HS-5 (cell line): ENCODE data around the gene MARCO.
"Not testable (repeated sequence)": the region's sequence is repeated elsewhere in the genome, so short reads cannot be mapped to it uniquely, and the experiment has no call there.

Experiments used
- DNase-seq: peaks from one replicate; pipeline ENCODE4 v3.0.0-alpha.2; 2012; ENCODE audit warnings: low read depth

The MARCO gene

GRCh38 chr2:118975133-118975532 lies 33.1 kb downstream of the MARCO start:
- no peak for DNase-seq

DNA sequence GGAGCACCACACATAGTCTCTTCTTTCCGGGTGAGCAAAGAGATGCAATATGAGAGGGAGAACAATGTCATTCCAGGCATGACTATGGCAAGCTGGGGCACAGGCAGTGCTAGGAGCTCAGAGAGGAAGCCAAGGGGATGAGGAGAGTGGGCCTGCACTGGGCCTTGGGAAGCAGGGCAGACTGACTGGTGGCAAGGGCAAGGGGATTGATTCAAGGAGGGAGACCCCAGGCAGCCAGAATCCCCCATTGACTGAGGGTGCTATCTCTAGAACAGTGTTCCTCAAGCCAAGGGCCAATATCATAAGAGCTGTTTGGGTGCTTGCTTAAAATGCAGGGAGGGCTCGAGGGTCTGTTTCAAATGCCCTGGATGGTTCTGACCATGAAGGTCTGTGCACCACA lies 36.1 kb downstream of the MARCO start:
- no peak for DNase-seq

- DNase-seq: no peak
These were observed 37.3 kb downstream of the MARCO start for GRCh38 chr2:118979152-118979861.

GRCh38 chr2:118980022-118980421 lies 38.0 kb downstream of the MARCO start:
- no peak for DNase-seq

DNA sequence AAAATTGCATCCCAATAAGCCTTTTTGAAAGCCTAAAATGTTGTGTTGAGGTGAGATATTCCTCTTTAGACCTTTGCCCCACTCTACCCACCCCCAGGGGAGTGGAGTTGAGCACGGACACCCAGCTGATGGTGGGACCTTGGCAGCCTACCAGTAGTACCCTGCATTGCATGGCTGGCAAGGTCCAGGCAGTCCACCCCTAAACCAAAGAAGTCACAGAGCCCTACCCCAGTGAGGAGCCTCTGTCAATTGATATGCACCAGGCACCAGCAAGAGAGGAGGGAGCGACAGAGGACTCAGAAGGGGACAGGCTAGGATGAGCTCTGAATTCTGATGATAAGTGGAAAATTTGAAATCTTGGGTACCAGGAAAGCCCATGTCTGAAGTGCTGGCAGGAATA lies 38.6 kb downstream of the MARCO start:
- no peak for DNase-seq

GRCh38 chr2:118981632-118982031 lies 39.6 kb downstream of the MARCO start:
- no peak for DNase-seq

- DNase-seq: no peak
These were observed 40.0 kb downstream of the MARCO start for GRCh38 chr2:118982039-118982438.

GRCh38 chr2:118983133-118983532 lies 41.1 kb downstream of the MARCO start:
- DNase-seq: no peak

DNA sequence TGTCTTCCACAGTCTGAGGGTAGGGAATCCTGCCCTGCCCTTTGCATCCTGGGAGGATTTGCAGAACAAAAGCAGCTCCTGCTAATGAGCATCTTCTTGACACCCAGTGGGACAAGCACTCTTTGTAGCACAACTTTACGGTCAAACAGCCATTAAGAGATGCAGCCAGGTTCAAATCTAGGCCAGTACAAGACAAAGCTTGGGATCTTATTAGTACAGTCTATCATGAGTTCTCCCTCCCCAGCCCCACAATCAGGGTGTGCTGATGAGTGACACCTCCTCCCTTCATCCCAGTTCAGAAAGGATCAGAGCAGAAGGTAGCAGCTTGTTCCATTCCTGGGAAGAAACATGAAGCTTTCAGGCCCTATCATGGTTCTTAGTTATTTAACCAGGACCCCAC lies 41.9 kb downstream of the MARCO start:
- no peak for DNase-seq

DNA sequence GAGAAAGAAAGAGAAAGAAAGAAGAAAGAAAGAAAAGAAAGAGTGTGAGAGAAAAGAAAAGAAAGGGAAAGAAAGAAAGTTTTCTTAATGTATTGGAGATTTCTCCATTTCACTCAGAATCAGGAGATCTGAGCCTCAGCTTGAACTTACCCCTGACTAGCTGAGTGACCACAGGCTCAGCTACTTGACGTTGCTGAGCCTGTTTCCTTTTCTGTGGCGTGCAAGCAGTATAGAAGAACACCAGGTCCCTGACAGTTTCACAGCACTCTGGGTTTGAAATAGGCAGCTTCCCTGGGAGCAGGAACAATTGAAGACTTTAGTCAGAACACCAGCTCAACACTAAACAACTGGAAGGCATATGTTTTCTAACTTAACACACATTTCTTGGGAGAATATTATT lies 44.7 kb downstream of the MARCO start:
- no peak for DNase-seq

DNA sequence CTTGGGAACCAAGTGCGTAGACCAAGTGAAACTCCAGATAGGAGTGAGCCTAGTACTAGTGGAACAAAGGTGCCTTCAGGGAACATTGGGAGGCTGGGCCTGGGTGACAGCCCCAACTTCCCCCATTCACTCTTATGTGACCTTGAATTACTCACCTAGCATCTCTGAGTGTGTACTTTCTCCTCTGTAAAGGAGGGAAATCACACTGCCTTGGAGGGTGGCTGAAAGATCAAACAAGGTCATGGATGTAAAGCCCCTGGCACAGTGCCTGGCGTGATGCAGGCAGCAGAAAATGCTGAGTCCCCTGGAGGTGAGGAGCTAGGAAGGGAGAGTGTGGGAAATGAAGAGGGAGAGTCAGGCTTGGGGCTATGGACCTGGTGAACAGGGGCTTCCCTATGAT lies 45.9 kb downstream of the MARCO start:
- no peak for DNase-seq

DNA sequence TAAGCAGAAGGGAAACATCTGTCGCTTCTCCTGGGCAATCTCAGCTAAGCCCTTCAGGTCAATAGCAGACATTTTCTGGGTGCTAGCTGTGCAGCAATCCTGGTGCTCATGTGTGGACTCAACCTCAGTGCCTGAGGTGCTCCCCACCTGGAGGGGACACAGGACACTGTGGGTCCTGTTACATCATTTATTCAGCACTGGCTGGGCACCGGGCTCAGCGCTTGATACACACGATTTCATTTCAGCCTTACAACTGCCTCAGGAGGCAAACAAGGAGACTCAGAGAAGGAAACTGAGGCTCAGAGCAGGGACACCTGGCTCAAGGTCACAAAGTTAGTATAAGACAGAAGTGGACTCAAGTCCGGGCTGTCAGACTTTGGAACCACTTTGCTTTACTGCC lies 46.7 kb downstream of the MARCO start:
- no peak for DNase-seq

DNA sequence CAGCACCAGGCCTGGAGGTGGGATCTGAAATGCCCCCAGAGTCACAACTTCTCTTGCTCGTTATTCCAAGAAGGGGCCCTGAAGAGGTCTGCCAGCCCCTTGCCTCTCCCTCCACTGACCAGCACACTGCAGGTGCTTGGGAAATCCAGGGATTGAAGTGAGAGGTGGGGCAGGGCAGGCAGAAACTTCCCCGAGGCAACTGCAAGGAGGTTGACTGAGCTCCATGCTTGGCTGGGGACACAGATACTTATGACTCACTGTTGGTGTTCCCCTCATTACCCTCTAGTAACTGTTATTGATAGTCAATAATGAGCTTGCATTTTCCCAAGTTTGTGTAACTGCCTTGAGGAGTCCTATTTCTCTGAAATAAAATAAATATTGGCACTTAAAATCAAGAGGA lies 47.5 kb downstream of the MARCO start:
- DNase-seq: no peak

DNA sequence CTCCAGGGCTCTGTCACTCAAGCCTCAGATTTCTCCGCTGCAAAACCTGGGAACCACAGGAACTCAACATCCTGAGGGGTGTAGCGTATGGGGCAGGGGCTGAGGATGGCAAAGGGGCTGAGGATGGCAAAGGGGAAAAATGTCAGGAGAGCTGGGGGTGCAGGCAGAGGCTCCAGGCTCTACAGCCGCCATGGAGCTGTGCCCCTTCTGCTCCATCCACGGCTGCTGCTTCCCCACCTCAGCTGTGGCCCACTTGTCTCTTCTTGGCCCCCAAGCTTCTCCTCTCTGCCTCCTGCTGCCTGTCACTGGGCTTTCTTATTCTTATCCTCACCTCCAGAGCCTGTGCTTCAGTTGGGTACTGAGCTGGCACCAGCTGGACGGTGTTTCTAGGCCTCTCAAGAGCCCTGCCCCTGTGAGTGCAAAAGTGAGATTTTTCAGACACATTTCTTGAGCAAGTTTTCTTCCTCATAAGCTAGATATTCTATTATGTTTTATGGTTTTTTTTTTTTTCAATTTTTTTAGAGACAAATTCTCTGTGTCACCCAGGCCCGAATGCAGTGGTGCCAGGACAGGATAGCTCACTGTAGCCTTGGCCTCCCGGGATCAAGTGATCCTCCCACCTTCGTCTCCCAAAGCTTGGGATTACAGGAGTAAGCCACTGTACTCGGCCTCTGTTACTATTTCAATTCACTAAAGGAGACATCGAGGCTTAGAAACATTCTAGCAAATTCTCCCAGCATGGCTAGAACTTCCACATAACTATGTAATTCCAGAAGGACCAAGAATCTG lies 49.0 kb downstream of the MARCO start:
- no peak for DNase-seq

DNA sequence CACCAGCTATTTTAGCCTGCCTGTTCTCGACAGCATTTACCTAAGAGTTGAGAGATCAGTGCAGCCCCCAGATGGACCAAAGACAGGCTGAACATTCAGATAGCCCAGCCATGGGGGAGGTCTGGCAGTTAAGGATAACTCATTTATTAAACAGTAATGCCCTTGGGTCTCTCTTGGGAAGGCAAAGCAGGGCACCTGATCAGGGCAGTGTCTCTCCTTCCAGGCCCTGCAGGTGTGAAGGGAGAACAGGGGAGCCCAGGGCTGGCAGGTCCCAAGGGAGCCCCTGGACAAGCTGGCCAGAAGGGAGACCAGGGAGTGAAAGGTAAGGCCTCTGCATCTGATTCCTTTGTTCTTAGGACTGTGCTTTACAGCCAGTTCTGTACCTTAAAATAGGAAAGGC lies 49.6 kb downstream of the MARCO start:
- no peak for DNase-seq

DNA sequence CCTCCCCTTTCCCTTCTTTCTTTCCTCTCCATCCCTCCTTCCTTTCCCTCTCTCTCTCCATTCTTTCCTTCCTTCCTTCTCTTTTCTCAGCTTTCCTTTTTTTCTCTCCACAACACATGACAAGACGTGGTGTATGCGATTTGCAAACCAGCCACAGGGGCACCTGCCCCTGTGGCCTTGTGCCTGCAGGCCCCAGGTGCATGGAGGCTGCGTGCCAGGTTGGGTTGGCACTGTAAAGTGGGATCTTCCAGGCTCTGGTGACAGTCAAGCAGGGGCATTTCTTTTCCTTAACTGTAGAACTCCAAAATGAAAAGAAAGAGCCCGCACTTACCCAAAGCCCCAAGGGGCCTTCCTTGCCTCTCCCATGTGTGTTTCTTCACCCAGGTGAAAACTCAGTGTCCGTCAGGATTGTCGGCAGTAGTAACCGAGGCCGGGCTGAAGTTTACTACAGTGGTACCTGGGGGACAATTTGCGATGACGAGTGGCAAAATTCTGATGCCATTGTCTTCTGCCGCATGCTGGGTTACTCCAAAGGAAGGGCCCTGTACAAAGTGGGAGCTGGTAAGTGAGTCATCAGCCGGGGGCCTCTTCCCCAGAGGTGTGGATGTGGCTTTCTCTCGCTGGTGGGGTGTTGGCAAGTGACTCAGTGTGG lies 50.9 kb downstream of the MARCO start:
- DNase-seq: no peak

- peak; percentile 8 for DNase-seq
These were observed 51.4 kb downstream of the MARCO start for GRCh38 chr2:118993392-118993752.

DNA sequence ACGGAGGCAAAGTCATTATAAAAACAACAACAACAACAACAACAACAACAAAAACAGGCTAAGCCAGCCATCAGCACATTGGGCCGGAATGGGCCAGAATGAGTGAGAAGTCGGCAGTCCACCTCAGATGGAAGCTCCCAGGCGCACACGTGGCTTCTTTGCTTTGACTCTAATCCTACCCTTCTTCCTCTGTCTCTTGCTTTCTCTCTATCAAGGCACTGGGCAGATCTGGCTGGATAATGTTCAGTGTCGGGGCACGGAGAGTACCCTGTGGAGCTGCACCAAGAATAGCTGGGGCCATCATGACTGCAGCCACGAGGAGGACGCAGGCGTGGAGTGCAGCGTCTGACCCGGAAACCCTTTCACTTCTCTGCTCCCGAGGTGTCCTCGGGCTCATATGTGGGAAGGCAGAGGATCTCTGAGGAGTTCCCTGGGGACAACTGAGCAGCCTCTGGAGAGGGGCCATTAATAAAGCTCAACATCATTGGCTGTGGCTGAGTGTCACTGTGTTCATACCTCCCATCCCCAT lies 52.2 kb downstream of the MARCO start:
- no peak for DNase-seq

DNA sequence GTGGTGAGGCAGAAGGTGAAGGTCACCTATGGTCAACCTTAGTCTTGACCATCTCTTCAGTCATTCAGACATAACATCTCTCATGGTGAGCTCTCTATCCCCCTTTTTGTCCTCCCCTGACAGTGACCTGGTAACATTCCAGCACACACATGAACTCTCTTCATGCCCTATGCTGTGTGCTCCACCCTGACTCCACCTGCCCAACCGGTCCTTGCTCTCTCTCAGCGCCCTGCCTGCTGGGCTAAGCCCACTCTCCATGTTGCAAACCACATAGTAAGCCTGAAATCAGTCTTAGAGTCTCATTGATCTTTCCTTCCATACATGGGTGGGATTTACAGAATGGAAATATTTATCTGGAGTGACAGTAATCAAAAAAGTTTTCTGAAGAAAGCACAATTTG lies 52.8 kb downstream of the MARCO start:
- no peak for DNase-seq

- not testable (repeated sequence) for DNase-seq
These were observed 61.9 kb downstream of the MARCO start for GRCh38 chr2:119003856-119004255.

DNA sequence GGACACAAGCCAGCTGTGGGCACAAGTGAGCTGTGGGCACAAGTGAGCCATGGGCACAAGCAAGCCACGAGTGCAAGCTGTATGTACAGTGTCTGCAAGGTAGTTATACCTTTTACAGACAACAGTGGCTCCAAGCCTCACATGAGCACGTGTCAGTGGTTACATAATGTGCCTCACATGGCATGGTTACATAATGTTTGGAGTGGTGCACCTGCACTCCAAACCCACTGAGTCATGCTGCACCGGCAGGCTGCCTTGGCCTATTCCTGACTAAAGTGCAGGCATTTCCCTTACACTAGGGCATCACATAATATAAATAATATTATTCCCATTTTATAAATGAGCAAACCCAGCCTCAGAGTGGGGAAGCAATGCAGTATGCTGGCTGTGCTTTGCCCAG lies 62.6 kb downstream of the MARCO start:
- DNase-seq: no peak

DNA sequence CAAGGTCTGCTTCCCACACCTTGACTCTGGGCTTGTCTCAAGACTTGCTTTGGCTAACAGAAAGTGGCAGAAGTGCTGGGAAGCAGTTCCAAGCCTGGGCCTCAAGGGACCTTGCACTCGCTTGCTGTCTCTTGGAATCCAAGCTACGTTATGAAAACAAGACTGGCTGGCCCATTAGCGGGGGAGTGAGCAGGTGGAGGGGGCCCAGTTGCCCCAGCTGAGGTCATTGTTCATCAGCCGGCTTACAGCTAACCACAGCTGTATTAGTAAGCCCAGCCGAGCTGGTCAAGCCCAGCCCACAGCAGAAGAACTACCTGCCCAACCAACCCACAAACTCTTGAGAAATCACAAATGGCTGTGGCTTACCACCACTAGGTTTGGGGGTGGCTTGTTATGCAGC lies 63.1 kb downstream of the MARCO start:
- no peak for DNase-seq

GRCh38 chr2:119005555-119005954 lies 63.6 kb downstream of the MARCO start:
- DNase-seq: no peak
